Activated T-cell treated with anti-CD3 and anti-CD28 coated beads, Interleukin-2, amount 50 U/mL, for 24 hours (primary cell): Measurements from ENCODE around the gene RNF175.

ENCODE experiments used
- DNase-seq: peaks from one replicate; pipeline ENCODE4 v3.0.0-alpha.2; 2020
- H3K27ac Mint-ChIP-seq: 2 replicates; pipeline ENCODE4 v1.8.0; 2020; ENCODE audit warnings: mild to moderate bottlenecking, mixed read lengths
- H3K27me3 Mint-ChIP-seq: 2 replicates; pipeline ENCODE4 v1.8.0; 2020; ENCODE audit warnings: mixed read lengths
- H3K36me3 Mint-ChIP-seq: 2 replicates; pipeline ENCODE4 v1.8.0; 2020; ENCODE audit warnings: low read depth, mixed read lengths
- H3K4me1 Mint-ChIP-seq: 2 replicates; pipeline ENCODE4 v1.8.0; 2020; ENCODE audit warnings: low read depth, mixed read lengths
- H3K4me3 Mint-ChIP-seq: 2 replicates; pipeline ENCODE4 v1.8.0; 2020; ENCODE audit warnings: mild to moderate bottlenecking, moderate library complexity, mixed read lengths
- H3K9me3 Mint-ChIP-seq: 2 replicates; pipeline ENCODE4 v1.8.0; 2020; ENCODE audit warnings: mixed read lengths

RNF175 gene

GRCh38 chr4:153745651-153746050, 14.2 kb downstream of the RNF175 start:
- Mint-ChIP-seq H3K4me3 (no peak overlapping the region), H3K4me1 (peaks cover 2% of the 10 kb centered on the region), H3K27me3 (peaks cover 8% of the 10 kb centered on the region), H3K9me3 (peaks cover 3% of the 10 kb centered on the region), H3K27ac (no peak overlapping the region), H3K36me3 (no peaks in the 10 kb centered on the region)
- DNase-seq, result no peak

- DNase-seq, result no peak
- H3K27me3 Mint-ChIP-seq, result peaks cover 9% of the 10 kb centered on the region
- no peak overlapping the region for H3K4me3 Mint-ChIP-seq
- peaks cover 5% of the 10 kb centered on the region for H3K9me3 Mint-ChIP-seq
- H3K27ac Mint-ChIP-seq, result no peak overlapping the region
- H3K36me3 Mint-ChIP-seq, result no peaks in the 10 kb centered on the region
- H3K4me1 Mint-ChIP-seq, result no peaks in the 10 kb centered on the region
Observed at GRCh38 chr4:153741541-153741940, 18.3 kb downstream of the RNF175 start.

GRCh38 chr4:153735906-153736461, 23.8 kb downstream of the RNF175 start:
- Mint-ChIP-seq H3K27me3 (peaks cover 8% of the 10 kb centered on the region), H3K4me1 (peaks cover 12% of the 10 kb centered on the region), H3K4me3 (no peak overlapping the region), H3K36me3 (no peaks in the 10 kb centered on the region), H3K27ac (no peak overlapping the region), H3K9me3 (peaks cover 5% of the 10 kb centered on the region)
- DNase-seq, result no peak

- Mint-ChIP-seq H3K27me3 (peaks cover 3% of the 10 kb centered on the region), H3K4me1 (peaks cover 12% of the 10 kb centered on the region), H3K4me3 (no peak overlapping the region), H3K27ac (no peak overlapping the region), H3K36me3 (no peaks in the 10 kb centered on the region), H3K9me3 (no peaks in the 10 kb centered on the region)
- DNase-seq, result no peak
Observed at GRCh38 chr4:153733751-153734448, 25.9 kb downstream of the RNF175 start.

- DNase-seq, result no peak
Observed at GRCh38 chr4:153731239-153731638, 28.6 kb downstream of the RNF175 start.

GRCh38 chr4:153729895-153730294, 29.9 kb downstream of the RNF175 start:
- Mint-ChIP-seq H3K9me3 (no peaks in the 10 kb centered on the region), H3K27me3 (peaks cover 3% of the 10 kb centered on the region), H3K4me3 (no peak overlapping the region), H3K4me1 (peaks cover 12% of the 10 kb centered on the region), H3K36me3 (no peaks in the 10 kb centered on the region), H3K27ac (no peak overlapping the region)
- DNase-seq, result no peak

More at GRCh38 chr4:153731239-153731638, 28.6 kb downstream of the RNF175 start:
- Mint-ChIP-seq H3K36me3 (no peaks in the 10 kb centered on the region), H3K27me3 (peaks cover 3% of the 10 kb centered on the region), H3K9me3 (no peaks in the 10 kb centered on the region), H3K4me3 (no peak overlapping the region), H3K4me1 (peaks cover 12% of the 10 kb centered on the region), H3K27ac (no peak overlapping the region)

- H3K4me1 Mint-ChIP-seq, result peaks cover 8% of the 10 kb centered on the region
- H3K27ac Mint-ChIP-seq, result no peak overlapping the region
- no peak overlapping the region for H3K4me3 Mint-ChIP-seq
- no peaks in the 10 kb centered on the region for H3K36me3 Mint-ChIP-seq
- H3K9me3 Mint-ChIP-seq, result no peaks in the 10 kb centered on the region
- no peak for DNase-seq
- H3K27me3 Mint-ChIP-seq, result peaks cover 3% of the 10 kb centered on the region
Observed at GRCh38 chr4:153728660-153729059, 31.2 kb downstream of the RNF175 start.

- Mint-ChIP-seq H3K9me3 (no peaks in the 10 kb centered on the region), H3K27ac (no peak overlapping the region), H3K36me3 (no peaks in the 10 kb centered on the region), H3K4me3 (no peak overlapping the region), H3K4me1 (peaks cover 5% of the 10 kb centered on the region), H3K27me3 (peaks cover 3% of the 10 kb centered on the region)
- no peak for DNase-seq
Observed at GRCh38 chr4:153728151-153728550, 31.7 kb downstream of the RNF175 start.

GRCh38 chr4:153725831-153726154, 34.0 kb downstream of the RNF175 start:
- no peaks in the 10 kb centered on the region for H3K4me1 Mint-ChIP-seq
- no peaks in the 10 kb centered on the region for H3K36me3 Mint-ChIP-seq
- no peak overlapping the region for H3K4me3 Mint-ChIP-seq
- no peak overlapping the region for H3K27ac Mint-ChIP-seq
- no peaks in the 10 kb centered on the region for H3K27me3 Mint-ChIP-seq
- no peak for DNase-seq
- no peaks in the 10 kb centered on the region for H3K9me3 Mint-ChIP-seq

GRCh38 chr4:153725136-153725830, 34.5 kb downstream of the RNF175 start:
- no peaks in the 10 kb centered on the region for H3K4me1 Mint-ChIP-seq
- no peak for DNase-seq
- H3K27me3 Mint-ChIP-seq, result no peaks in the 10 kb centered on the region
- H3K9me3 Mint-ChIP-seq, result no peaks in the 10 kb centered on the region
- no peak overlapping the region for H3K4me3 Mint-ChIP-seq
- H3K27ac Mint-ChIP-seq, result no peak overlapping the region
- no peaks in the 10 kb centered on the region for H3K36me3 Mint-ChIP-seq

- Mint-ChIP-seq H3K4me1 (no peaks in the 10 kb centered on the region), H3K4me3 (no peak overlapping the region), H3K36me3 (no peaks in the 10 kb centered on the region), H3K27me3 (no peaks in the 10 kb centered on the region), H3K27ac (no peak overlapping the region), H3K9me3 (no peaks in the 10 kb centered on the region)
- DNase-seq, result no peak
Observed at GRCh38 chr4:153724606-153725005, 35.2 kb downstream of the RNF175 start.

GRCh38 chr4:153722036-153722435, 37.8 kb downstream of the RNF175 start:
- H3K27ac Mint-ChIP-seq, result no peak overlapping the region
- H3K9me3 Mint-ChIP-seq, result peaks cover 5% of the 10 kb centered on the region
- H3K36me3 Mint-ChIP-seq, result peaks cover 2% of the 10 kb centered on the region
- DNase-seq, result no peak
- no peak overlapping the region for H3K4me3 Mint-ChIP-seq
- peaks cover 3% of the 10 kb centered on the region for H3K27me3 Mint-ChIP-seq
- no peaks in the 10 kb centered on the region for H3K4me1 Mint-ChIP-seq

GRCh38 chr4:153713866-153714646, 45.8 kb downstream of the RNF175 start:
- no peak for DNase-seq
- H3K36me3 Mint-ChIP-seq, result peaks cover 2% of the 10 kb centered on the region
- no peak overlapping the region for H3K4me3 Mint-ChIP-seq
- H3K27me3 Mint-ChIP-seq, result peaks cover 10% of the 10 kb centered on the region
- H3K9me3 Mint-ChIP-seq, result peaks cover 5% of the 10 kb centered on the region
- peaks cover 12% of the 10 kb centered on the region for H3K4me1 Mint-ChIP-seq
- no peak overlapping the region for H3K27ac Mint-ChIP-seq

GRCh38 chr4:153710681-153711080, 49.1 kb downstream of the RNF175 start:
- no peak overlapping the region for H3K4me3 Mint-ChIP-seq
- H3K4me1 Mint-ChIP-seq, result peaks cover 22% of the 10 kb centered on the region
- no peaks in the 10 kb centered on the region for H3K36me3 Mint-ChIP-seq
- peaks cover 7% of the 10 kb centered on the region for H3K27me3 Mint-ChIP-seq
- H3K9me3 Mint-ChIP-seq, result no peaks in the 10 kb centered on the region
- DNase-seq, result no peak
- H3K27ac Mint-ChIP-seq, result no peak overlapping the region

- H3K4me3 Mint-ChIP-seq, result no peak overlapping the region
- no peaks in the 10 kb centered on the region for H3K27me3 Mint-ChIP-seq
- H3K36me3 Mint-ChIP-seq, result no peaks in the 10 kb centered on the region
- DNase-seq, result no peak
- H3K9me3 Mint-ChIP-seq, result no peaks in the 10 kb centered on the region
- H3K27ac Mint-ChIP-seq, result no peak overlapping the region
- H3K4me1 Mint-ChIP-seq, result peaks cover 12% of the 10 kb centered on the region
Observed at GRCh38 chr4:153706519-153706918, 53.3 kb downstream of the RNF175 start.
